Measurements from ENCODE around the gene RARRES1.

Gene RARRES1

DNA sequence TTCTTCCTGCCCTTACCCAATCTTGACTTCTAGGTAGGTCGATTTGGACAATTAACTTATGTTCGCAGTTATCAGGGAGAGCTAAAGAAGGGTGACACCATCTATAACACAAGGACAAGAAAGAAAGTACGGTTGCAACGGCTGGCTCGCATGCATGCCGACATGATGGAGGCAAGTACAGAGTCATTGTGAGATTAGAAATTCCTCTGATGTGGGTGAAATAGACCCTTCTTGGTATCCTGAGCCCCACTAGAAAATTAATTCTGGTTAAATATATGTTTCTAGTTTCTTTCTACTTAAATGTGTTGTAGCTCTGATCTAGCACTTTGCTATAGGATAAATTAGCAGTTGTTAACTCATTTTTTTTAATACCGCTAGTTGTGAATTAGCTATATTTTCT is 73.4 kb downstream of the RARRES1 start:
- Histone ChIP-seq H3K27me3 (ENCODE audit: control insufficient read depth, low read length) (no peaks in the 10 kb centered on the region), H3K4me3 (ENCODE audit: low read length) (no peak overlapping the region), H3K9me2 (replicated peaks; ENCODE audit: control insufficient read depth, low read length) (no peaks in the 10 kb centered on the region), H3K27ac (ENCODE audit: low read depth, low read length) (no peak overlapping the region), H4K20me1 (ENCODE audit: control insufficient read depth, insufficient read depth, low read depth, low read length) (no peaks in the 10 kb centered on the region; the same call in 1 of the 2 replicates), H3K79me2 (ENCODE audit: control insufficient read depth, low read length) (no peaks in the 10 kb centered on the region), H3K4me1 (ENCODE audit: control insufficient read depth, low read length) (no peaks in the 10 kb centered on the region), H3K4me2 (ENCODE audit: low read length) (no peak overlapping the region), H3K36me3 (ENCODE audit: control insufficient read depth, low read length) (peaks cover 76% of the 10 kb centered on the region), H3F3A (ENCODE audit: control insufficient read depth, insufficient read depth) (no peaks in the 10 kb centered on the region; the same call in 1 of the 2 replicates), H3K9me3 (ENCODE audit: control insufficient read depth, insufficient read depth, low read length) (no peaks in the 10 kb centered on the region)
- TF ChIP-seq, protein P1, sequence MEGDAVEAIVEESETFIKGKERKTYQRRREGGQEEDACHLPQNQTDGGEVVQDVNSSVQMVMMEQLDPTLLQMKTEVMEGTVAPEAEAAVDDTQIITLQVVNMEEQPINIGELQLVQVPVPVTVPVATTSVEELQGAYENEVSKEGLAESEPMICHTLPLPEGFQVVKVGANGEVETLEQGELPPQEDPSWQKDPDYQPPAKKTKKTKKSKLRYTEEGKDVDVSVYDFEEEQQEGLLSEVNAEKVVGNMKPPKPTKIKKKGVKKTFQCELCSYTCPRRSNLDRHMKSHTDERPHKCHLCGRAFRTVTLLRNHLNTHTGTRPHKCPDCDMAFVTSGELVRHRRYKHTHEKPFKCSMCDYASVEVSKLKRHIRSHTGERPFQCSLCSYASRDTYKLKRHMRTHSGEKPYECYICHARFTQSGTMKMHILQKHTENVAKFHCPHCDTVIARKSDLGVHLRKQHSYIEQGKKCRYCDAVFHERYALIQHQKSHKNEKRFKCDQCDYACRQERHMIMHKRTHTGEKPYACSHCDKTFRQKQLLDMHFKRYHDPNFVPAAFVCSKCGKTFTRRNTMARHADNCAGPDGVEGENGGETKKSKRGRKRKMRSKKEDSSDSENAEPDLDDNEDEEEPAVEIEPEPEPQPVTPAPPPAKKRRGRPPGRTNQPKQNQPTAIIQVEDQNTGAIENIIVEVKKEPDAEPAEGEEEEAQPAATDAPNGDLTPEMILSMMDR (IDR thresholded peaks at IDR 0.05; ENCODE audit: low read depth, low read length, poor library complexity, severe bottlenecking) = no peak
- TF ChIP-seq EZH2phosphoT487 (IDR thresholded peaks at IDR 0.05; ENCODE audit: borderline replicate concordance, low read length) = no peak

DNA sequence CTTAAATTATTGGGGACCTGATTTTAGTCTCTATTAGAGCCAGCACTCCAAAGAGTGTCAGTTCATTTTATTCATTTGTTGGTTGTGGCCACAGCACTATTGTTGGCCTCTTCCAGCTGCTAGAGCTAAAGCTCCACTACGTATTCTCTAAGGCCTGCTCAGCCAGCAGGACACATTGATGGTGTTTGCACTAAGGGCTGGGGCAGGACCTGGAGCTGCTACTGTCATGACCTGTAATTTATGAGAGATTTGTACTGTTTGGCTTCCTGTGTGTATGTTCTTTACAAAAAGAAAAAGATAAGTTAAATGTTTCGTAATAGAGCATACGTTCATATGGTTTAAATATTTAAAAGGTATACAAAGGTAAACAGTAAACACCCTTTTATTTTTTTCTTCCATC is 79.8 kb downstream of the RARRES1 start:
- Histone ChIP-seq H3F3A (ENCODE audit: control insufficient read depth, insufficient read depth) (0 out of 2 replicates have a peak, but pooled peaks cover 3% of the 10 kb centered on the region), H3K4me1 (ENCODE audit: control insufficient read depth, low read length) (no peaks in the 10 kb centered on the region), H4K20me1 (ENCODE audit: control insufficient read depth, insufficient read depth, low read depth, low read length) (no peaks in the 10 kb centered on the region), H3K4me3 (ENCODE audit: low read length) (no peak overlapping the region), H3K9me3 (ENCODE audit: control insufficient read depth, insufficient read depth, low read length) (no peaks in the 10 kb centered on the region), H3K79me2 (ENCODE audit: control insufficient read depth, low read length) (peaks cover 11% of the 10 kb centered on the region), H3K4me2 (ENCODE audit: low read length) (no peak overlapping the region), H3K9me2 (replicated peaks; ENCODE audit: control insufficient read depth, low read length) (no peaks in the 10 kb centered on the region), H3K27ac (ENCODE audit: low read depth, low read length) (no peak overlapping the region), H3K36me3 (ENCODE audit: control insufficient read depth, low read length) (peaks cover 76% of the 10 kb centered on the region), H3K27me3 (ENCODE audit: control insufficient read depth, low read length) (no peaks in the 10 kb centered on the region)
- TF ChIP-seq, protein P1 (IDR thresholded peaks at IDR 0.05; ENCODE audit: low read depth, low read length, poor library complexity, severe bottlenecking) = no peak
- no peak for TF ChIP-seq EZH2phosphoT487 (IDR thresholded peaks at IDR 0.05; ENCODE audit: borderline replicate concordance, low read length)

DNA sequence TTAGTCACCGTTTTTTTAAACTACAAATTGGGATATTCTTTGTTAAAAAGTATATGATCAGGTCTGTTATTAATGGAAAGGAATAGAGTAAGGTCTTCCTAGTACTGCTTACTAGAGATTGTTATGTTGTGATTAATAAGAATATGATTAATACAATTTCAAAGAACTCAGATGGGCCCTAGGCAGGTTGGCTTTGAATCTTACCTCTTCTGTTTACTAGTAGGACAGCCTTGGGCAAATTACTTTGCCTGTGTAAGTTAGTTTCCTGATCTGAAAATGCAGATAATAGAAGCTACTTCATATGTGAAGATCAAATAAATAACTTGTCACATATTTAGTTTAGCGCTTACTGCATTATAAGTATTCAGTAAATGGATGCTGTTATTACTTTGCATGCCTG is 81.1 kb downstream of the RARRES1 start:
- no peaks in the 10 kb centered on the region for H3K27me3 ChIP-seq (ENCODE audit: control insufficient read depth, low read length)
- H3K4me2 ChIP-seq (ENCODE audit: low read length) = no peak overlapping the region

More for the DNA sequence above, 81.1 kb downstream of the RARRES1 start:
- Histone ChIP-seq H3K4me3 (ENCODE audit: low read length) (no peak overlapping the region), H3K27ac (ENCODE audit: low read depth, low read length) (no peak overlapping the region), H3K36me3 (ENCODE audit: control insufficient read depth, low read length) (peaks cover 82% of the 10 kb centered on the region), H4K20me1 (ENCODE audit: control insufficient read depth, insufficient read depth, low read depth, low read length) (no peaks in the 10 kb centered on the region), H3K4me1 (ENCODE audit: control insufficient read depth, low read length) (peaks cover 5% of the 10 kb centered on the region), H3K79me2 (ENCODE audit: control insufficient read depth, low read length) (peaks cover 23% of the 10 kb centered on the region), H3F3A (ENCODE audit: control insufficient read depth, insufficient read depth) (0 out of 2 replicates have a peak, but pooled peaks cover 3% of the 10 kb centered on the region), H3K9me3 (ENCODE audit: control insufficient read depth, insufficient read depth, low read length) (no peaks in the 10 kb centered on the region), H3K9me2 (replicated peaks; ENCODE audit: control insufficient read depth, low read length) (no peaks in the 10 kb centered on the region)
- TF ChIP-seq EZH2phosphoT487 (IDR thresholded peaks at IDR 0.05; ENCODE audit: borderline replicate concordance, low read length) = no peak
- TF ChIP-seq, protein P1 (IDR thresholded peaks at IDR 0.05; ENCODE audit: low read depth, low read length, poor library complexity, severe bottlenecking) = no peak

All from DOHH2 (cell line).